HG02885 (cell line): Measurements from ENCODE around the gene SHISA6.

Experiments used
- ATAC-seq: cut with Tn5 transposase; IDR thresholded peaks from one replicate; pipeline ENCODE4 v1.9.1; 2021; ENCODE audit warnings: mild to moderate bottlenecking; ENCODE audit not compliant: unreplicated experiment, poor library complexity

The SHISA6 gene

DNA sequence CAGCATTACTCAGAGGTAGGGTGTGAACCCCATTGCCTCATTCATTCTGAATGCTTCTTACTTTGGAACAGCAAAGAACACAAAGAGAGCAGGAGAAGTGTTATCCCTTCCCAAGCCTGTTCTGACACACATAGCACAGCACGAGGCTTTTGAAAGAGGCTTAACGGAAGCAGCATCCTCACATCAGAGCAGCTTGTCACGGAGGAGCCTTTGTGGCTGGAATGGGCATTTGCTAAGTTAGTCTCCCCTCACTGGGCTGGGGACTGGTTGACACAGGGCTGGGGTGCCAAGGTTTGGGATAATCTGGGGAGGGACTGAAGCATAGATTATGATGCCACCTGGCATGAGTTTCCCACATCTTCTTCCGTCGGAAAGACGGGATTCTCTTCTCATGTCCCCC is 189.7 kb downstream of the SHISA6 start:
- ATAC-seq, result no peak

DNA sequence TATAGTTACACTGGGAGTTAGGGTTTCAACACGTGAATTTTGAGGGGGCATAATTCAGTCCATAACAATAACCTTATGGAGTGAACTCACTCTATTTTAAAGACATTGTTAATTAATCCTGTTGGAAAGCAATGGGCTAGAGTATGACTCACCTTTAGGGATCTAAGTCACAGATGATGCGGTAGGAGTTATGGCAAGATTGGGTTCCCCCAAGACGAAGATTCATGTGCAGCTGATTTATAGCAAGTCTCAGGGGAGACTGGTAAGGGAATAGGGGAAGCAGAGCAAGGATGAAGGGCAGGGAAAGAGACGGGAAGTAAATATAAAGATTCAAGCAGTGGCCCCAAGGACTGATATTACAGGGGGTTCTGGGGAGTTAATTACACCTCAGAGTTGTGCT is 197.7 kb downstream of the SHISA6 start:
- ATAC-seq, result no peak

DNA sequence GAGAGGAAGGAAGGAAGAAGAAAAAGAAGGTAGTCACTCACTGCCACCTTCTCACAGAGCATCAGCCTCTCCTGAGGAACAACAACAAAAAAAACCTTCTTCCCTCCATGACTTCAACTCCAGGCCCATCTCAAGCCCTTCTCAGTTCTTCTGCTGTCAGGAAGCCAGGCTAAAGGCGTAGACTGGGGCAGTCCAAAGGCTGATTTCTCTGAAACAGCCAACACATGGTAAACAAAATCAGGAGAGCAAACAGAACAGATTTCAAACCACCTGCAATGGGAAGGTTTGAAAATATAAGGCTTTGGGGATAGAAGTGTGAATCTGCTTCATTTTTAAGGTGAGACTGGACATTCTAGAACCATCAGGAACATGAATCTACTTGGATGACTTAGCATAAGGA is 200.0 kb downstream of the SHISA6 start:
- no peak for ATAC-seq

DNA sequence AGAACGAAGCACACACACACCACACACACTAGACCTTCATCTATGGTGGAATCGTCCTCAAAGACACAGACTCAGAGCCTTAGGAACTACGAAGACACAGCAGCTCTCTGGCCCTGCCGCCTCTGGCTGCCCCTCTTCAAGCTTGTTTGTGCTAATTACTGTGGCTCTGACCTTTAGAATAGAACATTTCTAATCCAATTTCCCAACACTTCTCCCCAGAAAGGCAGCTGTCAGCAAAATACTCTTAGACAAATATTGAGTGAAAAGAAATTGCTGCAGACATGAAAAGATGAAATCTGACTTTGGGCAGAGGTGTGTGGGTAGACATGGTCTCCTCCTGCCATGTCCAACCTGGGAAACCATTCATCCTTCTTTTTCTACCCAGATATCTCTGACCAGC is 205.3 kb downstream of the SHISA6 start:
- ATAC-seq, result no peak

DNA sequence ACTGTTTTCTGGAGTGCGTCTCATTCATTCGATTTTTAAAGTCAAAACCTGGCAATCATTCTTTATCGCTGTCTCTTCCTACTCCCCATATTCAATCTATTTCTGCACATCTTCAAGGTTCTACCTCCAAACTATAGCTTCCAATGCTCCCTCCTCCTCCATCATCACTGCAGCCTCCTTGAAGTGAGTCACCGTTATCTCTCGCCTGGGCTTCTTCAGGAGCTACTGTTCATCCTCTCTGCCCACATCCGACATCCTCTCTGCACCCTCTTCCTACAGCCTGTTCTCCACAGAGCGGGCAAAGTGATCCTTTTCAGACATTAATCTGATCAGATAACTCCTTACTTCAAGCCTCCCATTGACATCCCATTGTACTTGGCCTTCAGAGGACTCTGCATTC is 213.1 kb downstream of the SHISA6 start:
- no peak for ATAC-seq

DNA sequence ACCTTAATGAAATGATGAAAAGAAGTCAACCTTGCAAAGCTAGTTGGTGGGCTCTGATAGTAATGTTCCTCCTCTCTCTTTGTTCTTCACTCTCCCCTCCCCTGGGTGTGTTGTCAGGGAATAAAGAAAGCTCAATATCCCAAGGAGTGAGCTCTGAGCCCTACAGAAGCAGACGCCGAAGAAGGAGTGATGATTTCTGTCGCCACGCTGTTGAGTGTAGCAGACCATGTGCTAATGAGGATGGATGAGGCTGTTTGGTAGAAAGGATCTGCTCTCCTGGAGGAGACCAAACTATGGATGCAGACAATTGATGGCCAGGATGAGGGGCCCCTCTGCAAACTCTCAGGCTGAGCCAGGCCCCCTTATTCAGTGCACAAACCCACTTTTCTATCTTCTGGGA is 217.3 kb downstream of the SHISA6 start:
- ATAC-seq, result no peak

DNA sequence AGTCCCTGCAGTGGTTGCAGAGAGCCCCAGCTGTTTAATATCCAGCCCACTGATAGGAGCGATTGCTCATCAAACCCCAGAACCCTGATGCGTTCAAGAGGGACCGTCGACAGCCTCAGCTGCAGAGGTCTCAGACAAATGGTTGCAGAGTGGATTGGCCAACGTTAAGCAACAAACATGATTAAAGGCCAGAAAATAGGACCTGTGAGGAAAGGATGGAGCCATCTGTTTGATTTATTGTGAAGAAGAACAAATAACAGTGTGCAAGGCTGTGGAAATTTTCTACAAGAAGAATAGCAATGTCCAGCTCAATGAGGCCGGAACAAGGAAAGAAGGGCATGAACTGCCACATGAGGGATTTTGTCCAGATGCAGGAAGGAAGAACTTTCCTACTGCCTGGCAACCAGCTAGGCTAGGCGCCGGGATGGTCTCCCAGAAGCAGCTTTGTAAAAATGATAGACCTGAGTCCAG is 218.9 kb downstream of the SHISA6 start:
- ATAC-seq, result no peak

DNA sequence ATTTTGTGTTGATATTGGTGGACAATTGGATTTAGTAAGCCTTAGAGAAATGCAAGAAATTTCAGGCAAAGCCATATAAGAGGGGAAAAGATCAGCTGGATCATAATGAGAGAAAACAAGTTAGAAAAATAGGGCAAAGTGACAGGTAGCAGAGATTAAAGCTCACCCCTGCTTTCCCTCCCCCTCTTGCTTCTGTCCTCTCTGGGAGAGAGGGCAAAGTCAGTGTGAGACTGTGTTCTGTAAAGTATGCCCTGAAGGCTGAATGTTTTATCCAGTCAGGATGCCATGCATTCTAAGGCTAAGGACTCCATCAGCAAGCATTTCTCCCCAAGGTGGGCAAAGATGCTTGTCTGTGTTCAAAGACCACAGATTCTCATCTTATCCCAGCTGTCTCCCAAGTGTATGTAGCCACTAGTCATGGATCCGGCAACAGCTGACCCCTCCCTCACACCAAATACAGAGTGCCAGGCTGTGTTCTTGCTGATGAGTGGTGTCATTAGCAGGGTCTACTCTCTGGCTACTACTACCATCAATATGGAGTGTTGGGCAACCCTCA is 221.1 kb downstream of the SHISA6 start:
- no peak for ATAC-seq

DNA sequence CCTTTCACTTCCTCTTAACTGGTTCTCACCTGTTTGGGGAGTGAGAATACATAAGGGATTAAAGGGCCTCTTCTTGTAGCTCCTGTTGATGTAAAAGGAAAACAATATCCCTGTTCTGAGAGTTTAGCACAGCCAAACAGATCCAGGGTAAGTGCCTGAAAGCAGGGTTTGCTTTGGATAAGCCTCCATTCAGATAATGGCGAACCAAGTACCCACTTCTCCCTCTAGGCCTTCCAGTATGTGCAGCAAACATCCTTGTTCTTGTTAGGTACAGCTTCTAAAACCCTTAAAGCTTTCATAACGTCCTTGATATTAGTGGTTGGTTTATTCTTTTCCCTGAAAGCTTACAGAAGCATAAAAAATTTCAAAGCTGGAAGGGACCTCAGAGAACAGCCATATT is 226.6 kb downstream of the SHISA6 start:
- ATAC-seq, result no peak

DNA sequence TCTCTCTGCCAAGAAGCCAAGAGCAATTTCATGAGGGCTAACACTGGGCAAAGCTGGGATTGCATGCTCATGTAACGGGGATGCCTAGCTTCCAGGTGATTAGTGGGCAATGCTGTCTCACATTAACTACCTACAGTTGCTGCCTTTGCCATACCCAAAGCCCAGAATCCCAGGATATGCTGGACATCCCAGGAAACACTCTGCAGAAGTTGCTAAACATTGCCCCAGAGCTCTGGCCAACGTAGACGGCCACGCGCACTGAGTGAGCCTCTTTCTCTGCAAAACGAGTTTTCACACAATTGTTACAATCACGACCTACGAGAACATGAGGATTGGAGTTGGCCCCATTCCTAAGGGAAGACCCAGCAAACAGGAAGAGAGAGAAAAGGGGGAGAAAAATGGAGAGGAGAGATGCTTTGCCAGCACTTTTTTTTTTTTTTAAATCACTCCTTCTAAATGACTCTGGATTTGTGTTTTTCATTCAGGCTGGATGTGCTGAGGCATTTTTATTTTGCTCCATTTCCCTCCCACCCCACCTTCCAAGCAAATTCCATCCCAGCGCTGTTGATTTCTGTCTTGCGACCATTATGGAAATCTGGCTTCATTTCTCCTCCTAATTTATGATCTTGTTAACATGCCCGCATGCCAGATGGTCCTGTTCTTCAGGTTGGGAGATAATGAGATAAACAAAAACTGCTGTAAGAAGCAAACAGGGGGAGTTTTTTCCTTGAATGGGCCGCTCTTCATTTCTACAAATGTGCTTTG is 244.5 kb downstream of the SHISA6 start:
- no peak for ATAC-seq

DNA sequence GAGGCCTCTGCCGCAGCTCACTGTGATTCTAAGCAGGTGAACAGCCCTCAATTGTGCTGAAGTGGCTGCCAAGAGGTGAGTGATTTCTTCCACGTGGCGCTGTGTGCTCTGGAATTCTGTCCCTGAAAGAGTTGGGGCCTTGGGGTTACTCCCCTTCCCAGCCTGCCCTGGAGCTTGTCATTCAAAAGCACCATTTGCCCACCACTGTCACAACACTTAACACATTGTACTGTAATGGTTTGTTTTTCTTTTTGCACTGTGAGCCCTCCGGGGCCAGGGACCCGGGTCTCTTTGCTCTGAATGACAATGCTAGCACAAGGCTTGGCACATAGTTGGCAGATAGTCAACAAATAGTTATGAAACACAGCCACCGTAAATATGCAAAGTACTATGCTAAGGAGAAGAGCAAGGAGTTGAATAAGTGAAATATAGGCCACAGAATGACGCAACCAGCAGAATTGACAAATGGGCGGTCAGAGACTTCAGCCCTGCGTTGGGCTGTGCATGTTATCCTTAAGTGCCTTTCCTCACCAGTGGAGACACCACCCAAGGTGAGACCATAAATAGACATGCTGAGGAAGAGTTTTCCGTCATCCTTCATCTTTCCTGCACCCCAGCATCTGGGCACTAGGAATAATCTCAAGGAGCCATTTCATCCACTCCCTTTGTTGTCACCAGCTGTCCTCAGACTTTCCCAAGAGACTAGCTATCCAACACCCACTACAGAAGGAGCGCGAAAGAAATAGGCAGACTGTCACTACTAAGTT is 245.3 kb downstream of the SHISA6 start:
- no peak for ATAC-seq

DNA sequence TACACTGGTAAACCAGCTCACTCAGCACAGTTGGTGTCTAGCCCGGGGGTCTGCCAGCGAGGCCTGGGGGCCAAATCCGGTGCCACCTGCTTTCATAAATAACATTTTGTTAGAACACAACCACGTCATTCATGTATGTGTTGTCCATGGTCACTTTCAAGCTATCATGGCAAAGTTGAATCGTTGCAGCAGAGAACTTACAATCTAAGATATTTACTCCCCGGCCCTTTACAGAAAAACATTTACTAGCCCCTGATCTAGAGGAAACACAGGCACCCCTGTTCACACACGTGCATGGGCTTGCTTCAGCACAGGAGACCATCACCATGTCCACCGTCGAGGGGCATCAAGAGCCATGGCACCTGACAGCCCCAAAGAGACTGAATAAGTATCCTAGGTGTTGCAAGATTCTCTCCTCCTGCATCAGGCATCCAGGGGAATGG is 245.9 kb downstream of the SHISA6 start:
- no peak for ATAC-seq

DNA sequence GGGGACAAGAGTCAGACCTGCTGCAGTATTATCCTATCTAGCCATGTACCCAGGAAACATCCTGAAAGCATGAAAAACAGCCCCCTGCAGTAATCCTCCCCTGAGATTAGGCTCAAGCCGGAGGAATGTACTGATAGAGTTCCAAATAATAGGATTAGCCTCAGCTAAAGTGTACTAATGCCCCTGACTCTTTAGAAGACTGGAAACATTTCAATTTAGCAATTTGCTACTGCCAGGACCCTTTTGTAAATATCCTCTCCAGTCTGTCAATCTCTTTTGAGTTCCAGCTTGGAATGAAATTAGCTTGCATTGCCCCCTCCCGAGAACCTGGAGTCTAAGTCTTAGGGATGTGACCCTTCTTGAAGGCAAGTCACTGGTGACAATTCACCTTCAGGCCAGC is 246.5 kb downstream of the SHISA6 start:
- no peak for ATAC-seq

DNA sequence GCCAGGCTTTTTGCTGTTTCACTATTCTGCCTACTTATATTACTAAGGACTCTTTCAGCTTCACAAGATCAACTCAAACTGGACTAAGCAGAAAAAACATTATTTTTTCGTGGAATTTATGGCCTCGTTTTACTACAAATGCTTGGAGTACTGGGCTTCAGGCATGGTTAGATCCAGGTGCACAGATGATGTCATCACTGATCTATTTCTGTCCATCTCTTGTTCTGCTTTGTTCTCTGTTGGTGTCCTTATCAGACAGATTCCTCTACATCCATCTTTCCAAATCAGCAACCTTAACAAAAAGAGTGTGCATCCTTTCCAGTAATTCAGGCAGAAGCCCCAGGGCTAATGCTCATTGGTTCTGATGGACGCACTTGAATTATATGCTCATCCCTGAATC is 247.4 kb downstream of the SHISA6 start:
- ATAC-seq, result no peak

DNA sequence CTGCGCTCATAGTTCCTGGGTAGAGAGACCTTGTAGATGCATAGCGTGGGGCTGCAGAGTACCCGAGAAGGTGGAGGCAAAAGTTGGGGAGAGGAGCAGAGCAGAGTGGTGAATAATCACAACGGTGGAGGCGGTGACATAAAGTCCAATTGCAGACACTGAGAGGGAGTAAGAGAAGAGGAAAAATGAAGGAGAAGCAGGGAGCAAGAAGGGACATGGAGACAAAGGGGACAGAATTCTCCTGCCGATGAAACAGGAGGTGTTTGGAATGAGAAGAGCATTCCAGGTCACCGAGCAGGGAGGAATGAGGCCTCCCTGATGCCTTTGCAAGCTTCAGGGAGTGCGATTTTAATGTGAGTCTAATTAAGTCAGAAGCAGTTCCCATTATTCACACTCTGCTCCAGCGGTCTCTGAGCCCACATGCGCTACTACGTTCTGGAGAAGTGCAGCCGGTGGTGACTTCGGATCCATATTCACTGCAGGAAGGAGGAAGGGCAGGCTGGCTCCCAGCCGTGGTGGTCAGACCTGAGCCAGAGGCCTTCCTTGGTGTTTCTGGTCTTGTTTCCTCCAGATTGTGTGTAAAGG is 249.2 kb downstream of the SHISA6 start:
- ATAC-seq, result no peak

DNA sequence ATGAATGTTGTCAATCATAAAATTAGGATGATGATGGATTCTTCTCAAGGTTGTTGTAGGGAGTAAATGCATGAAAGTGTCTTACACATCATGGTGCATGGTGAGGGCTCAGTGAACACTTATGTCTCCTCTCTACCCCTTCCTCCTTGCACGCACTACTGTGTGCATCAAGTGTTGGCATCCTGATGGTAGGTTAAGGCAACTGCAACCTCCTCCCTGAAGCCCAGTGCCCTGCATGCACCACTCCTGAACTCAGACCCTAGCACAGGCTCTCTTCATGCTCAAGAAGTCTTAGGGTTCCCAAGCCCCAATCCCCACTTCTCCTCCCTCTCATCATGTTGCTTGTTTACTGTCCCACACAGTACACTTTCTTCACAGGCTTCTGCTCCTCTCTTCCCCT is 251.5 kb downstream of the SHISA6 start:
- ATAC-seq, result no peak

DNA sequence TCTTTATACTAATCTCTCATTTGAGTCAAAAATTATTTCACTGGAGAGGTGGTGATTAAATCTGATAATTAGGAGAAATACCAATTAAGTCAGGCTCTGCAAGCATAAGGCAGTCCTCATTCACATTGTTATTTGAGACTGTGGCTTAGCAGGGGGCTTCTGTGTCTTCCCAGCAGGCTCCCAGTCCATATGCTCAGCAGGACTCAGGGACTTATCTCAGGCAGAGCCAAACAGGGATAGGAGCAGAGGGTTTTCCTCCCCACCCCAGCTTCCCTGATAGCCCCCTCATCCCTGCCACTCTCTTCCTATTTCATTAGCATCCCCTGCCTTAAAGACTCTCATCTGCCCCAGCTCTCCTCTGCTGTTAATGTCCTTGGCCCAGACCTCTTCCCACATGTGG is 252.9 kb downstream of the SHISA6 start:
- ATAC-seq, result no peak

DNA sequence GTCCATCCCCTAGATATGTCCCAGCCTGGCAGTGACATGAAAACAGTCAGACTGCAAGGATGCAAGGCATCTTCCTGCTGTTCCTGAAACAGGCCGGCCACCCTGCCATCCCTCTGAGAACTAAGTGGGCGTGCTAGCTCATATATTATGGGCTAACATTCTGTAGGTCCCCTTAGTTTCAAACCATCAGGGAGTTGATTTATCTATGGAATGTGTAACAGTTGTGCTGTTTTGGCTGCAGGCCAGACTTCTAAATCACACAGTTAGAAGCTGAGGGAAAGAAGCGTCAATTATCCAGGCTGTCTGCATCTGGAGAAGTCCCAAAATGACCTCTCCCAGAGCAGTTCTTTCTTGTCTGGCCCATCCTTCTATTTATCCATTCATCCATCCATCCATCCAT is 254.6 kb downstream of the SHISA6 start:
- no peak for ATAC-seq

DNA sequence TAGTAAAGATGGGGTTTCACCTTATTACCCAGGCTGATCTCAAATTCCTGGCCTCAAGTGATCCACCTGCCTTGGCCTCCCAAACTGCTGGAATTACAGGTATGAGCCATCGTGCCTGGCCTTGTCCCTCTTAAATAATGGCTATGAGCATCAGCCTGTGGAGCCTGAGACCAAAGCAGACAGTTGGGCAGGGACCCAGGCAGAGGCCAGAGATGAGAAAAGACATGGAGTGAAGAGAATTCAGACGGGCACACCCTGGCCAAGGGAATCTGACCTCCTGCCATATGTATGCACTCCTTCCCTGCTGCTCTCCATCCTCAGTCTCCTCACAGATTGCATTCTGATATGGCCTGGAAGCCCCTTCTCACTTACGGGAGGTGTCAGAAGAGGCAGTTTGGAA is 258.9 kb downstream of the SHISA6 start:
- ATAC-seq, result no peak

DNA sequence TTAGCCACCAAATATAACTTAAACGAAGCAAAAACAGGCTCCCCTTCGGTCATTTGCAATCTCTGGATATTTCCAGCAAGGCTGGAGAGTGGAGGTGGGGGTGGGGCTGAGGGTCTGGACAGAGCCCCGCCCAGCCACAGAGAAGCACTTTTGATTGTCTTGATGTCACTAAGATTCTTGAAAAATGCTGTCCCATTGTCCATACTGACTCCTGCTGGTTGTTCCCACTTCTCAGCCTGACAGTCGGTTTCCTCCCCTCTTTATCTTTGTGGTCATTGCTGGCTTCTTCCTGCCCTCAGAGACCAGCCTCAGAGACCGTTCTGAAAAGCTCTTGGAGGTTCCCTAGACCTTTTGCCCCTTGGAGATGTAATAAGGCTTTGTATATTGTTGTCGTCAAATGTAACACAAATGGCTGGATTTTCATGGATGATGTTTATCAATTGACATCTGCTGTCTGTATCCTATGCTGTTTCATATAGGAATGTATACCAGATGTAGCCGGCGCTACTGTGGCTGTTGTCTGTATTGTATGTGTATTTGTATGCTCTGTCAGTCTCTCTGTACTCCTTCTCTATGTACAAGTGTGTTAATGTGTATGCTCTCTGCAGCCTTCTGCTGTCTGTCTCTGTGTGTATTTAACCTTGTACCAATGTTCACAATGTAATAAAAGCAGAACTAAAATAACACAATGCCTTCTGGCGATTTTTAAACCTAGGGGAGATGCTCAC is 262.5 kb downstream of the SHISA6 start:
- ATAC-seq, result no peak
